Esophagus (tissue), 2 donors: ENCODE measurements around the gene DNAJB9. TPM values are rescaled to one million over a fixed set of nuclear protein-coding genes. Genes with fewer than 3 reads are reported as not detected.

Experiments
- H3K27ac ChIP-seq, 2 donors: one replicate each; pipeline ENCODE4 v1.5.1; 2013; ENCODE audit warnings: low read depth in 2 of 2, mild to moderate bottlenecking in 2 of 2, inconsistent platforms in 1 of 2, low read length in 1 of 2, moderate library complexity in 1 of 2
- H3K27me3 ChIP-seq, 2 donors: one replicate each; pipeline ENCODE4 v1.6.1; 2013; ENCODE audit warnings: low read length in 2 of 2, control low read depth in 1 of 2, mild to moderate bottlenecking in 1 of 2; ENCODE audit not compliant: insufficient read depth in 2 of 2, control insufficient read depth in 1 of 2
- H3K36me3 ChIP-seq, 2 donors: one replicate each; pipeline ENCODE4 v1.6.1; 2013; ENCODE audit warnings: low read length in 1 of 2; ENCODE audit not compliant: control insufficient read depth in 2 of 2, insufficient read depth in 2 of 2
- H3K4me1 ChIP-seq, 2 donors: one replicate each; pipeline ENCODE4 v1.6.1; 2013; ENCODE audit warnings: low read length in 1 of 2; ENCODE audit not compliant: control insufficient read depth in 2 of 2, insufficient read depth in 2 of 2
- H3K4me3 ChIP-seq, 2 donors: one replicate each; pipeline ENCODE4 v1.5.1; 2013; ENCODE audit warnings: low read length in 2 of 2, mild to moderate bottlenecking in 2 of 2, low read depth in 1 of 2, moderate library complexity in 1 of 2
- H3K9me3 ChIP-seq, 2 donors: one replicate each; pipeline ENCODE4 v1.6.1; 2013; ENCODE audit warnings: mild to moderate bottlenecking in 2 of 2, low read depth in 1 of 2, low read length in 1 of 2, moderate library complexity in 1 of 2; ENCODE audit not compliant: control insufficient read depth in 2 of 2, insufficient read depth in 1 of 2
- WGBS, 2 donors: extraction: QIAGEN DNeasy Blood & Tissue Kit; methylation state at CpG; one replicate each; pipeline ENCODE4 v1.1.7; 2013; 5-methylcytosine and 5-hydroxymethylcytosine counted together
- polyA plus RNA-seq, 2 donors: library from polyadenylated mRNA; stranded (reverse); fragments of 200-250 nt; gene quantifications; one replicate each; pipeline ENCODE4 v1.2.3, GENCODE V29; 2013
- donor health status: healthy with polysubstance abuse.
- donor health status: Bipolar disorder and iron deficiency.

DNAJB9 gene
- polyA plus RNA-seq, 2 donors, result 3.6 to 5.5 TPM

- Histone ChIP-seq H3K36me3 (no peaks in the 10 kb centered on the region), H3K27me3 (no peaks in the 10 kb centered on the region), H3K4me3 (no peak overlapping the region), H3K27ac (no peak overlapping the region), H3K9me3 (peaks cover 0 to 8% of the 10 kb centered on the region in 2 donors), H3K4me1 (no peaks in the 10 kb centered on the region)
- WGBS, 2 donors, result 92 to 93% methylated on average over 4 of the region's 4 CpGs
These were observed 8.5 kb upstream of the DNAJB9 start for GRCh38 chr7:108561047-108561619.

- H3K4me1 ChIP-seq, result no peaks in the 10 kb centered on the region
- H3K4me3 ChIP-seq, result no peak overlapping the region
- no peaks in the 10 kb centered on the region for H3K27me3 ChIP-seq
- H3K36me3 ChIP-seq, result no peaks in the 10 kb centered on the region
- no peak overlapping the region for H3K27ac ChIP-seq
- no peaks in the 10 kb centered on the region for H3K9me3 ChIP-seq
These were observed 3.7 kb upstream of the DNAJB9 start for GRCh38 chr7:108565987-108566386.

GRCh38 chr7:108568801-108569380, 783 bp upstream of the DNAJB9 start:
- H3K4me1 ChIP-seq, result no peaks in the 10 kb centered on the region
- H3K27ac ChIP-seq, result peak overlapping the region; percentile 94 to 99
- no peaks in the 10 kb centered on the region for H3K9me3 ChIP-seq
- no peaks in the 10 kb centered on the region for H3K27me3 ChIP-seq
- WGBS, 2 donors, result 13 to 19% methylated on average over 24 of the region's 24 CpGs
- peak overlapping the region; percentile 78 to 85 for H3K4me3 ChIP-seq
- H3K36me3 ChIP-seq, result no peaks in the 10 kb centered on the region

- H3K4me3 ChIP-seq, result peak overlapping the region; percentile 85 to 93
- WGBS, 2 donors, result 0 to 1% methylated on average over 36 of the region's 36 CpGs
- peak overlapping the region; percentile 90 for H3K27ac ChIP-seq
- no peaks in the 10 kb centered on the region for H3K4me1 ChIP-seq
- H3K9me3 ChIP-seq, result no peaks in the 10 kb centered on the region
- H3K36me3 ChIP-seq, result peaks cover 0 to 4% of the 10 kb centered on the region in 2 donors
- no peaks in the 10 kb centered on the region for H3K27me3 ChIP-seq
These were observed 577 bp downstream of the DNAJB9 start for GRCh38 chr7:108570146-108570755.

- WGBS, 2 donors, result 84 to 97% methylated on average over 2 of the region's 2 CpGs
- H3K4me1 ChIP-seq, result no peaks in the 10 kb centered on the region
- peaks cover 0 to 4% of the 10 kb centered on the region in 2 donors for H3K36me3 ChIP-seq
- no peaks in the 10 kb centered on the region for H3K27me3 ChIP-seq
- H3K27ac ChIP-seq, result no peak overlapping the region
- H3K9me3 ChIP-seq, result no peaks in the 10 kb centered on the region
- H3K4me3 ChIP-seq, result no peak overlapping the region
These were observed 2.8 kb downstream of the DNAJB9 start for GRCh38 chr7:108572480-108572879.

- H3K27me3 ChIP-seq, result no peaks in the 10 kb centered on the region
- H3K4me3 ChIP-seq, result no peak overlapping the region
- H3K36me3 ChIP-seq, result peaks cover 4 to 7% of the 10 kb centered on the region in 2 donors
- 87 to 95% methylated on average over 2 of the region's 2 CpGs for WGBS, 2 donors
- H3K4me1 ChIP-seq, result no peaks in the 10 kb centered on the region
- no peak overlapping the region for H3K27ac ChIP-seq
- H3K9me3 ChIP-seq, result peaks cover 0 to 9% of the 10 kb centered on the region in 2 donors
These were observed 5.5 kb downstream of the DNAJB9 start for GRCh38 chr7:108575156-108575555.

- WGBS, 2 donors, result 97 to 100% methylated on average over 1 of the region's 1 CpG
- Histone ChIP-seq H3K9me3 (peaks cover 0 to 12% of the 10 kb centered on the region in 2 donors), H3K27ac (no peak overlapping the region), H3K4me3 (no peak overlapping the region), H3K4me1 (no peaks in the 10 kb centered on the region), H3K36me3 (peaks cover 4 to 7% of the 10 kb centered on the region in 2 donors), H3K27me3 (no peaks in the 10 kb centered on the region)
These were observed 6.4 kb downstream of the DNAJB9 start for GRCh38 chr7:108576116-108576515.

- peaks cover 0 to 12% of the 10 kb centered on the region in 2 donors for H3K9me3 ChIP-seq
- WGBS, 2 donors, result 98 to 99% methylated on average over 7 of the region's 7 CpGs
- H3K27me3 ChIP-seq, result no peaks in the 10 kb centered on the region
- no peak overlapping the region for H3K4me3 ChIP-seq
- no peaks in the 10 kb centered on the region for H3K4me1 ChIP-seq
- peaks cover 4 to 7% of the 10 kb centered on the region in 2 donors for H3K36me3 ChIP-seq
- H3K27ac ChIP-seq, result no peak overlapping the region
These were observed 9.3 kb downstream of the DNAJB9 start for GRCh38 chr7:108578937-108579336.

- H3K4me3 ChIP-seq, result no peak overlapping the region
These were observed 10.6 kb downstream of the DNAJB9 start for GRCh38 chr7:108580298-108580697.

More at GRCh38 chr7:108580298-108580697, 10.6 kb downstream of the DNAJB9 start:
- no peaks in the 10 kb centered on the region for H3K27me3 ChIP-seq
- H3K4me1 ChIP-seq, result no peaks in the 10 kb centered on the region
- H3K9me3 ChIP-seq, result peaks cover 0 to 12% of the 10 kb centered on the region in 2 donors
- H3K27ac ChIP-seq, result no peak overlapping the region
- peaks cover 0 to 7% of the 10 kb centered on the region in 2 donors for H3K36me3 ChIP-seq
- 73 to 79% methylated on average over 6 of the region's 6 CpGs for whole genome bisulfite sequencing, 2 donors
